Measurements from ENCODE around the gene TRAF3IP1.

DNA sequence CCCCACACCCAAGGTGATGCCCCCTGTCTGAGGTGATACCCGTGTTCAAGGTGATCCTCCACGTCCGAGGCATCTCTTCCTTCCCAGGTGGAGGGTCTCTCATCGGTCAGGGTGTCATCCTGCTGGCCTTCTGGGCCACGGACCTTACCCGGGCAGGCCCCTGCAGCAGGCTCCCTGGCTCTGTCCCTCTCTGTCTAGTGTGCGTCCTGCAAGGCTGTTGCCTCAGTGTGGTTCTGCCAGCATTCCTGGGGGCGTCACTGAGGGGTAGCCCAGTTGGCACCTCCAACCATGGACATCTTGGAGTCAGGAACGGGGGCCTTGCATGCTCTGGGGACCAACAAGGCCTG is 26.3 kb upstream of the TRAF3IP1 start:
- TF ChIP-seq, protein P1, sequence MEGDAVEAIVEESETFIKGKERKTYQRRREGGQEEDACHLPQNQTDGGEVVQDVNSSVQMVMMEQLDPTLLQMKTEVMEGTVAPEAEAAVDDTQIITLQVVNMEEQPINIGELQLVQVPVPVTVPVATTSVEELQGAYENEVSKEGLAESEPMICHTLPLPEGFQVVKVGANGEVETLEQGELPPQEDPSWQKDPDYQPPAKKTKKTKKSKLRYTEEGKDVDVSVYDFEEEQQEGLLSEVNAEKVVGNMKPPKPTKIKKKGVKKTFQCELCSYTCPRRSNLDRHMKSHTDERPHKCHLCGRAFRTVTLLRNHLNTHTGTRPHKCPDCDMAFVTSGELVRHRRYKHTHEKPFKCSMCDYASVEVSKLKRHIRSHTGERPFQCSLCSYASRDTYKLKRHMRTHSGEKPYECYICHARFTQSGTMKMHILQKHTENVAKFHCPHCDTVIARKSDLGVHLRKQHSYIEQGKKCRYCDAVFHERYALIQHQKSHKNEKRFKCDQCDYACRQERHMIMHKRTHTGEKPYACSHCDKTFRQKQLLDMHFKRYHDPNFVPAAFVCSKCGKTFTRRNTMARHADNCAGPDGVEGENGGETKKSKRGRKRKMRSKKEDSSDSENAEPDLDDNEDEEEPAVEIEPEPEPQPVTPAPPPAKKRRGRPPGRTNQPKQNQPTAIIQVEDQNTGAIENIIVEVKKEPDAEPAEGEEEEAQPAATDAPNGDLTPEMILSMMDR (IDR thresholded peaks at IDR 0.05 in 8 of 11, conservative IDR thresholded peaks at IDR 0.05 in 3 of 11), result no peak
- TF ChIP-seq POLR2A (IDR thresholded peaks at IDR 0.05) (no peak), POLR2AphosphoS5 (IDR thresholded peaks at IDR 0.05) (no peak)

All from spleen (tissue), 7 donors.